Psoas muscle (tissue), 8 donors: ENCODE measurements around the gene L3HYPDH. TPM values are rescaled to one million over a fixed set of nuclear protein-coding genes. Genes with fewer than 3 reads are reported as not detected.

ENCODE experiments used
- ATAC-seq, 4 donors: fragments of 200-7000 bp; cut with Tn5 transposase; one replicate each; pipeline ENCODE4 v1.9.1; 2020; ENCODE audit warnings: moderate library complexity in 3 of 4, mild to moderate bottlenecking in 2 of 4
- DNase-seq, 2 donors: peaks; one replicate each; pipeline ENCODE4 v3.0.0-alpha.2; 2020
- H3K27ac ChIP-seq: fragments of 200-600 bp; one replicate; pipeline ENCODE4 v1.8.0; 2022
- H3K27me3 ChIP-seq, 3 donors: fragments of 200-600 bp in 1 of 3; one replicate each; pipeline versions ENCODE4 v1.6.1 to v1.8.0; 2013 to 2022; ENCODE audit warnings: low read length in 2 of 3, mild to moderate bottlenecking in 2 of 3, moderate library complexity in 1 of 3; ENCODE audit not compliant: insufficient read depth in 3 of 3
- H3K36me3 ChIP-seq, 2 donors: fragments of 200-600 bp in 1 of 2; one replicate each; pipeline versions ENCODE4 v1.6.1 to v1.8.0; 2013 to 2022; ENCODE audit warnings: low read depth in 1 of 2, mild to moderate bottlenecking in 1 of 2, moderate library complexity in 1 of 2; ENCODE audit not compliant: insufficient read depth in 1 of 2
- H3K4me1 ChIP-seq: fragments of 200-600 bp; one replicate; pipeline ENCODE4 v1.8.0; 2022
- H3K4me3 ChIP-seq: fragments of 200-600 bp; one replicate; pipeline ENCODE4 v1.8.0; 2022; ENCODE audit warnings: mild to moderate bottlenecking
- H3K9me3 ChIP-seq: fragments of 200-600 bp; one replicate; pipeline ENCODE4 v1.8.0; 2022
- CTCF ChIP-seq: fragments of 200-600 bp; IDR thresholded peaks from one replicate; pipeline ENCODE4 v1.8.0; 2022; ENCODE audit warnings: antibody characterized with exemption
- WGBS, 3 donors: extraction: QIAGEN DNeasy Blood & Tissue Kit; methylation state at CpG; one replicate each; pipeline versions ENCODE4 v1.1.6 to v1.1.7; 2013; 5-methylcytosine and 5-hydroxymethylcytosine counted together
- intact Hi-C, 2 donors: fragments of 100-400 bp; cut with DNase I; formaldehyde crosslinking; loops; one replicate each; pipeline versions ENCODE4 v1.11.0 to v1.14.2; 2022
- long read RNA-seq, 2 donors: library from polyadenylated mRNA; unstranded; transcript quantifications; one replicate each; pipeline ENCODE4 v2.0.0, GENCODE V29; 2021
- polyA plus RNA-seq, 3 donors: library from polyadenylated mRNA; stranded (reverse); fragments of 200-250 nt; gene quantifications; one replicate each; pipeline ENCODE4 v1.2.3, GENCODE V29; 2013
- total RNA-seq, 4 donors: library from RNA; stranded (reverse); fragmentation: NEBNext Ultra II Directional in 2 of 4; extraction: Animal tissue kit (Norgen Biotek cat#: 25700) in 2 of 4; gene quantifications; one replicate each; pipeline versions ENCODE4 v1.2.1 to v1.2.4, GENCODE V29; 2021 to 2023
- donor health status: healthy with polysubstance abuse.
- donor health status: DM: no; HTN: no; CAD: no; lungs with moderate emphysema.
- donor health status: Bipolar disorder and iron deficiency.
- donor health status: healthy.
- donor health status: DM: yes; HTN: yes; CAD: no.
- donor health status: DM: no; HTN: no; CAD: no.
- donor health status: DM: no; HTN: no; CAD: no.
- donor health status: DM: yes; HTN: yes; CAD: no.

The L3HYPDH gene
- total RNA-seq = 10 to 100 TPM; 10.9 to 20.4 (median 11.8) TPM
- 10 to 100 TPM in 2 of 3 donors, 1 to 10 TPM in 1; 5.7 to 23.7 (median 14.5) TPM for polyA plus RNA-seq
- long read RNA-seq, donor 1, transcript L3HYPDH-201 (5 exons, 1,527 nt) = major isoform, 15 of 16 reads
- long read RNA-seq, donor 1, partial matches to known transcripts = 0 of 16 reads
- long read RNA-seq, donor 1, other reads (novel, unspliced or antisense) = 1 of 16 reads
- long read RNA-seq, donor 2, transcript L3HYPDH-201 (5 exons, 1,527 nt) = major isoform, 9 of 14 reads
- long read RNA-seq, donor 2, partial matches to known transcripts = 1 of 14 reads
- long read RNA-seq, donor 2, other reads (novel, unspliced or antisense) = 4 of 14 reads

- 0 to 1% (median 0%) methylated on average over 87 to 92 of the region's 92 CpGs for WGBS, 3 donors
Measured at GRCh38 chr14:59483819-59484638, at the start of gene L3HYPDH, which contains the start of gene JKAMP. L3HYPDH (minus strand) TSS chr14:59484408; CDS start chr14:59484316, 92 bp downstream. JKAMP (plus strand) TSS chr14:59484517; CDS start chr14:59484590, 73 bp downstream.

GRCh38 chr14:59532419-59532818, 48.2 kb upstream of the L3HYPDH start:
- H3K4me1 ChIP-seq = peaks cover 4% of the 10 kb centered on the region
- ATAC-seq = no peak
- intact Hi-C loops = no loop called here

More at GRCh38 chr14:59483819-59484638, at the start of gene L3HYPDH, which contains the start of gene JKAMP:
- DNase-seq (peak; percentile 99), ATAC-seq (peak; percentile 96 to 97 (median 96))
- intact Hi-C loops = no loop called here
- Histone ChIP-seq H3K9me3 (no peaks in the 10 kb centered on the region), H3K27ac (peak within 1 kb of the TSS; percentile 92), H3K4me1 (peaks cover 49% of the 10 kb centered on the region), H3K27me3 (no peaks in the 10 kb centered on the region), H3K36me3 (peaks cover 0 to 18% of the 10 kb centered on the region in 2 donors), H3K4me3 (peak within 1 kb of the TSS; percentile 93)
- TF ChIP-seq CTCF = peak; percentile 67

GRCh38 chr14:59530349-59530748, 46.1 kb upstream of the L3HYPDH start:
- intact Hi-C loops = no loop called here
- Histone ChIP-seq H3K27me3 (no peaks in the 10 kb centered on the region), H3K9me3 (no peaks in the 10 kb centered on the region), H3K4me1 (peaks cover 4% of the 10 kb centered on the region), H3K27ac (no peak overlapping the region), H3K4me3 (no peak overlapping the region), H3K36me3 (no peaks in the 10 kb centered on the region)
- no peak for TF ChIP-seq CTCF
- DNase-seq = no peak
- ATAC-seq = no peak

More at GRCh38 chr14:59532419-59532818, 48.2 kb upstream of the L3HYPDH start:
- Histone ChIP-seq H3K9me3 (no peaks in the 10 kb centered on the region), H3K27ac (no peak overlapping the region), H3K27me3 (no peaks in the 10 kb centered on the region), H3K4me3 (no peak overlapping the region), H3K36me3 (no peaks in the 10 kb centered on the region)
- no peak for DNase-seq
- no peak for TF ChIP-seq CTCF
- 59 to 73% (median 68%) methylated on average over 1 of the region's 1 CpG for WGBS, 3 donors

- no peak overlapping the region for H3K4me3 ChIP-seq
- no peaks in the 10 kb centered on the region for H3K27me3 ChIP-seq
- no peaks in the 10 kb centered on the region for H3K36me3 ChIP-seq
- DNase-seq (no peak), ATAC-seq (no peak)
- WGBS, 3 donors = 69 to 83% (median 72%) methylated on average over 2 of the region's 2 CpGs
- H3K9me3 ChIP-seq = no peaks in the 10 kb centered on the region
- H3K4me1 ChIP-seq = no peaks in the 10 kb centered on the region
- TF ChIP-seq CTCF = no peak
- intact Hi-C loops = no loop called here
- H3K27ac ChIP-seq = no peak overlapping the region
Measured at GRCh38 chr14:59529189-59529588, 45.0 kb upstream of the L3HYPDH start.
